GM20000 (cell line): ENCODE results near the gene GPR75.

Experiments
- DNase-seq: peaks from one replicate; pipeline ENCODE4 v3.0.0; 2012; ENCODE audit warnings: low spot score
- CTCF ChIP-seq: IDR thresholded peaks from 2 replicates; pipeline ENCODE4 v1.5.1; 2012; ENCODE audit warnings: mild to moderate bottlenecking, control low read depth; ENCODE audit errors: extremely low read depth, missing control alignments

Gene GPR75

DNA sequence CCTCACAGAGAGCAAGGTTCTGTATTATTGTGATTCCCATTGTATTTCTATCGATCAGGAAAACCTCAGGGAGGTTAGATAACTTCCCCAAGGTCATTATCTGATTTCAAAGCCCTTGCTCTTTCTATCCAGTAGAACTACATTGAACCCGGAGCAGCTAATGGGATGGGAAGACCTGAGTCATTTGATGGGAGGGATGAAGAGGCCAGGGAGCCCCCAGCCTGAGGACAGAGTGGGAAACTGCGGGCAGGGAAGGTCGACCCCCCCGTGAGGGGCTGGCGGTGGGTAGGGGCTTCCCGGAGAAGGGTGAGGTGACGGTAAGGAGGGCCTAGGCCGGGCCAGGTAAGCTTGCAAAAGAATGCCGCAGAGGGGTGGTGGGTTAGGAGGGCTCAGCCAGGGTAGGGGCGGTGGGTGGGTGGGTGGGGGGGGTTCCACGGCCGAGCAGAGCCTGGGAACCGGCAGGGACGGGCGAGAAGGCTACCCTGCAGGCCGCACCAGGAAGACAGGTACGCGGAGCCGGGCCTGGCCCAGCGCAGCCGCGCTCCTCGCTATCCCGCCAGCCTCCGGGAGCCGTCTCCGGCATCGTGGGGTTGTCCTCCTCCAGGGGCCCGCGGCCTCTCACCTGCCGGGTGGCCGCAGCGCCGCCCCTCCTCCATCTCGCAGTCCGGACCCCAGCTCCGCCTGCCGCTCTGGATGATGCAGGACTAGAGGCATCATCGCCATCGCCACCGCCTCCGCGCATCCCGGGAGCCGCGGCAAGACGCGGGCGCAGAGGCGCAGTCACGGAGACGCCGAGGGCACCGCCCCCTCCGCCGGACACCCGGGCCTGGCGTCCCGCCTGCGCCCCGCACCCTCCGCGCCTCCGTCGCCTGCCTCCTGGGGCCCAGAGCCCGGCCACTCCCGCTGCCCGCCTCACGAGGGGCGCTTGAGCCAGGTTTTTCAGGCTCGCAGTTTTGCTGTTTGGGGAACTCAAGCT lies at the start of gene GPR75:
Gene GPR75, minus strand, starts transcription at position 762 of the 976 bp plus-strand sequence. CDS start 5,211 bp downstream, outside the sequence.
- no peak for DNase-seq
- TF ChIP-seq CTCF, result no peak

DNA sequence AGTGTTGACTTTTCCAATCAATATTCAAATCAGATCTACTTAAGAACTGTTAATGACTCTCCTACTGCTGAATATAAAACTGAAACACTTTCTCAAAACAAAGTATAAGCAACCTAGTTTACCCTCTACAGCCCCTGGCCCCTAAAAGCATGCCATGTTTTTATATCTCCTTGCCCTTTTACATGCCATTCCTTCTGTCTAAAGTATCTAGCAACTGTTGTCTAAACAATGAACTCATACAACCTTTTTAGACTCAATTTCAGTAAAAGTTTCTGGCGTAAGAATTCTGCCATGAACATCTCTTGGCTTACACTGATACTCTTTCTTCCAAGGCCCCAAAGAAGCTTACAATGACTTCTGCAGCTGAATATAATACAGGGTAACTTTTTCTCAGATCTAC lies 47.8 kb upstream of the GPR75 start:
- DNase-seq, result no peak
- TF ChIP-seq CTCF, result no peak

GRCh38 chr2:53905396-53905795 lies 45.6 kb upstream of the GPR75 start:
- DNase-seq, result no peak
- TF ChIP-seq CTCF, result no peak

- no peak for TF ChIP-seq CTCF
- DNase-seq, result no peak
Measured at GRCh38 chr2:53903011-53903410, 43.2 kb upstream of the GPR75 start.

- no peak for DNase-seq
- no peak for TF ChIP-seq CTCF
Measured at GRCh38 chr2:53901192-53901591, 41.4 kb upstream of the GPR75 start.

DNA sequence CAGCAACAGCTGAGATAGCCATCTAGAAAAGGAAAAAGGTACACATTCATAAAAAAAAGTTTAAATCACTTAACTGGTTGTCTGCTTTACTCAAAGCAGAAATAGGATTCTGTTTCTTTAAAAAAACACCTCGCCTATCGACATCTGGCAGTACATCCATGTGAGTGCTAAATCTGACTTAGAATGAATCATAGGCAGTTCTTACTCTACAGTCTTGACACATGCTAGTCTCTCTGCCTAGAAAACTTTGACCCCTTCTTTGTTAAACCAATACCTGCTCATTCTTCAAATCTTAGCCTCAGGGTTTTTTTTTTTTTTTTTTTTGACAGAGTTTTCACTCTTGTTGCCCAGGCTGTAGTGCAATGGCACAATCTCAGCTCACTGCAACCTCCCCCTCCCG lies 37.1 kb upstream of the GPR75 start:
- TF ChIP-seq CTCF, result no peak
- DNase-seq, result no peak

DNA sequence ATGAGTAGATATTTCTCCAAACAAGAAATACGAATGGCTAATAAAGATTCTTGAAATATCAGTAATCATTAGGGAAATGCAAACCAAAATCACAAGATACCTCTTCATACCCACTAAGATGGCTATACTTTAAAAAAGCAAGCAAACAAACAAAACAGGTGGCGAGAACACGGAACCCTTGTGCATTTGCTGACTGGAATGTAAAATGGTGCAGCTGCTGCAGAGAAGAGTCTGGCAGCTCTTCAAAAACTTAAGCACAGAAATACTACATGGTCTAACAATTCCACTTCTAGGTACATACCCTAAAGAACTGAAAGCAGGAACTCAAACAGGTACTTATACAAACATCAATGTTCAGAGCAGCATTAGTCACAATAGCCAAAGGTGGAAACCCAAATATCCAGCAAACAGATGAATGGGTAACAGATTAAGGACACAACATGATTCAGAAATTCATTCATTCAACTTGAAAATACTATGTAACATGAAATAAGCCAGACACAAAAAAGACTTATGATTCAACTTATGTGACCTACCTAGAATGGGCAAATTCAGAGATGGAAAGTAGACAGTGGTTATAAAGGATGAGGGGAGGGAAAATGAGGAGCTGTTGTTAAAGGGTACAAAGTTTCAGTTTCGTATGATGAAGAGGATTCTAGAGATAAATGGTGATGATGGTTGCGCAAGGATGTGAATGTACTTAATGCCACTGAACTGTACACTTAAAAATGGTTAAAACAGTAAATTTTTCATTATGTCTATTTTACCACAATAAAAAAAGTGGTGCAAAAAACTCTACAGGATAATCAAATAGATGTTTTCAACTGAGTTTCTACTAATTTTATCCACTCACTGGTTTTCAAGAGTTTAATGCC lies 26.9 kb upstream of the GPR75 start:
- DNase-seq, result no peak
- TF ChIP-seq CTCF, result no peak
